Measurements from ENCODE around the gene GPC5. TPM values are rescaled to one million over a fixed set of nuclear protein-coding genes. Genes with fewer than 3 reads are reported as not detected.

GPC5 gene
- total and polyA plus RNA-seq, 3 experiments from 2014 or later: 0.08 to 0.39 (median 0.13) TPM

GRCh38 chr13:91698308-91698707, 299.9 kb downstream of the GPC5 start:
- CTCF ChIA-PET: no interaction called here
- no peak overlapping the region for H3K27ac ChIP-seq (ENCODE audit: low read depth, low read length)
- DNase-seq: no peak
- no peaks in the 10 kb centered on the region for H3K27me3 ChIP-seq (ENCODE audit: insufficient read depth, low read length, poor library complexity, severe bottlenecking)
- no peaks in the 10 kb centered on the region for H3K36me3 ChIP-seq (ENCODE audit: insufficient read depth, low read length)
- Mint-ChIP-seq H3K27me3 (no peaks in the 10 kb centered on the region), H3K4me3 (no peak overlapping the region), H3K36me3 (no peaks in the 10 kb centered on the region), H3K4me1 (no peaks in the 10 kb centered on the region), H3K27ac (no peak overlapping the region), H3K9me3 (peaks cover 0 to 3% (median 2%) of the 10 kb centered on the region in 5 donors)
- POLR2A ChIA-PET: no interaction called here
- H3K4me3 ChIP-seq (ENCODE audit: low read length): no peak overlapping the region
- no peaks in the 10 kb centered on the region for H3K4me1 ChIP-seq (ENCODE audit: insufficient read depth, low read length)
- no peaks in the 10 kb centered on the region for H3K9me3 ChIP-seq (ENCODE audit: low read length)

- POLR2A ChIA-PET: no interaction called here
- H3K27ac ChIP-seq (ENCODE audit: low read depth, low read length): no peak overlapping the region
- CTCF ChIA-PET: no interaction called here
Measured at GRCh38 chr13:91698767-91699166, 300.3 kb downstream of the GPC5 start.

GRCh38 chr13:91699863-91700262, 301.4 kb downstream of the GPC5 start:
- H3K9me3 ChIP-seq (ENCODE audit: low read length): no peaks in the 10 kb centered on the region
- no peaks in the 10 kb centered on the region for H3K27me3 ChIP-seq (ENCODE audit: insufficient read depth, low read length, poor library complexity, severe bottlenecking)
- H3K4me3 ChIP-seq (ENCODE audit: low read length): no peak overlapping the region
- no peak for DNase-seq
- Mint-ChIP-seq H3K27me3 (no peaks in the 10 kb centered on the region), H3K9me3 (peaks cover 0 to 5% (median 3%) of the 10 kb centered on the region in 5 donors), H3K4me3 (no peak overlapping the region), H3K27ac (no peak overlapping the region), H3K36me3 (no peaks in the 10 kb centered on the region), H3K4me1 (no peaks in the 10 kb centered on the region)
- ChIA-PET CTCF (no interaction called here), POLR2A (no interaction called here)
- no peak overlapping the region for H3K27ac ChIP-seq (ENCODE audit: low read depth, low read length)
- H3K36me3 ChIP-seq (ENCODE audit: insufficient read depth, low read length): no peaks in the 10 kb centered on the region
- H3K4me1 ChIP-seq (ENCODE audit: insufficient read depth, low read length): no peaks in the 10 kb centered on the region

More at GRCh38 chr13:91698767-91699166, 300.3 kb downstream of the GPC5 start:
- Mint-ChIP-seq H3K9me3 (peaks cover 0 to 5% (median 3%) of the 10 kb centered on the region in 5 donors), H3K36me3 (no peaks in the 10 kb centered on the region), H3K4me1 (no peaks in the 10 kb centered on the region), H3K4me3 (no peak overlapping the region), H3K27ac (no peak overlapping the region), H3K27me3 (no peaks in the 10 kb centered on the region)
- Histone ChIP-seq H3K4me1 (ENCODE audit: insufficient read depth, low read length) (no peaks in the 10 kb centered on the region), H3K9me3 (ENCODE audit: low read length) (no peaks in the 10 kb centered on the region), H3K4me3 (ENCODE audit: low read length) (no peak overlapping the region), H3K27me3 (ENCODE audit: insufficient read depth, low read length, poor library complexity, severe bottlenecking) (no peaks in the 10 kb centered on the region), H3K36me3 (ENCODE audit: insufficient read depth, low read length) (no peaks in the 10 kb centered on the region)
- DNase-seq: no peak

- ChIA-PET CTCF (no interaction called here), POLR2A (no interaction called here)
- no peak overlapping the region for H3K4me3 Mint-ChIP-seq
- no peak overlapping the region for H3K27ac Mint-ChIP-seq
- no peak overlapping the region for H3K27ac ChIP-seq (ENCODE audit: low read depth, low read length)
- H3K9me3 Mint-ChIP-seq: peaks cover 3 to 5% (median 3%) of the 10 kb centered on the region in 5 donors
- no peak overlapping the region for H3K4me3 ChIP-seq (ENCODE audit: low read length)
- no peaks in the 10 kb centered on the region for H3K27me3 ChIP-seq (ENCODE audit: insufficient read depth, low read length, poor library complexity, severe bottlenecking)
- no peaks in the 10 kb centered on the region for H3K4me1 ChIP-seq (ENCODE audit: insufficient read depth, low read length)
- no peaks in the 10 kb centered on the region for H3K27me3 Mint-ChIP-seq
- H3K9me3 ChIP-seq (ENCODE audit: low read length): no peaks in the 10 kb centered on the region
- H3K36me3 ChIP-seq (ENCODE audit: insufficient read depth, low read length): no peaks in the 10 kb centered on the region
- no peak for DNase-seq
- no peaks in the 10 kb centered on the region for H3K4me1 Mint-ChIP-seq
- no peaks in the 10 kb centered on the region for H3K36me3 Mint-ChIP-seq
Measured at GRCh38 chr13:91701975-91702374, 303.6 kb downstream of the GPC5 start.

GRCh38 chr13:91702411-91702810, 304.0 kb downstream of the GPC5 start:
- no peaks in the 10 kb centered on the region for H3K27me3 ChIP-seq (ENCODE audit: insufficient read depth, low read length, poor library complexity, severe bottlenecking)
- POLR2A ChIA-PET: no interaction called here
- H3K4me3 Mint-ChIP-seq: no peak overlapping the region
- no peak overlapping the region for H3K4me3 ChIP-seq (ENCODE audit: low read length)
- no peaks in the 10 kb centered on the region for H3K36me3 ChIP-seq (ENCODE audit: insufficient read depth, low read length)
- no peaks in the 10 kb centered on the region for H3K4me1 Mint-ChIP-seq
- peaks cover 3 to 5% (median 3%) of the 10 kb centered on the region in 5 donors for H3K9me3 Mint-ChIP-seq
- CTCF ChIA-PET: no interaction called here
- no peaks in the 10 kb centered on the region for H3K9me3 ChIP-seq (ENCODE audit: low read length)
- no peak overlapping the region for H3K27ac Mint-ChIP-seq
- no peaks in the 10 kb centered on the region for H3K4me1 ChIP-seq (ENCODE audit: insufficient read depth, low read length)
- DNase-seq: no peak
- H3K27me3 Mint-ChIP-seq: no peaks in the 10 kb centered on the region
- H3K36me3 Mint-ChIP-seq: no peaks in the 10 kb centered on the region
- no peak overlapping the region for H3K27ac ChIP-seq (ENCODE audit: low read depth, low read length)

- no peak for DNase-seq
- Histone ChIP-seq H3K27me3 (ENCODE audit: insufficient read depth, low read length, poor library complexity, severe bottlenecking) (no peaks in the 10 kb centered on the region), H3K4me3 (ENCODE audit: low read length) (no peak overlapping the region), H3K4me1 (ENCODE audit: insufficient read depth, low read length) (no peaks in the 10 kb centered on the region), H3K9me3 (ENCODE audit: low read length) (no peaks in the 10 kb centered on the region), H3K27ac (ENCODE audit: low read depth, low read length) (no peak overlapping the region), H3K36me3 (ENCODE audit: insufficient read depth, low read length) (no peaks in the 10 kb centered on the region)
- ChIA-PET POLR2A (no interaction called here), CTCF (no interaction called here)
- Mint-ChIP-seq H3K27me3 (no peaks in the 10 kb centered on the region), H3K9me3 (peaks cover 3 to 5% (median 3%) of the 10 kb centered on the region in 5 donors), H3K4me3 (no peak overlapping the region), H3K4me1 (no peaks in the 10 kb centered on the region), H3K27ac (no peak overlapping the region), H3K36me3 (no peaks in the 10 kb centered on the region)
Measured at GRCh38 chr13:91704398-91704797, 306.0 kb downstream of the GPC5 start.

GRCh38 chr13:91708558-91708957, 310.1 kb downstream of the GPC5 start:
- H3K9me3 Mint-ChIP-seq: peaks cover 0 to 3% (median 3%) of the 10 kb centered on the region in 5 donors
- Histone ChIP-seq H3K9me3 (ENCODE audit: low read length) (no peaks in the 10 kb centered on the region), H3K27ac (ENCODE audit: low read depth, low read length) (no peak overlapping the region), H3K4me3 (ENCODE audit: low read length) (no peak overlapping the region), H3K36me3 (ENCODE audit: insufficient read depth, low read length) (no peaks in the 10 kb centered on the region), H3K27me3 (ENCODE audit: insufficient read depth, low read length, poor library complexity, severe bottlenecking) (no peaks in the 10 kb centered on the region), H3K4me1 (ENCODE audit: insufficient read depth, low read length) (no peaks in the 10 kb centered on the region)
- no peaks in the 10 kb centered on the region for H3K36me3 Mint-ChIP-seq
- no peaks in the 10 kb centered on the region for H3K4me1 Mint-ChIP-seq
- no peaks in the 10 kb centered on the region for H3K27me3 Mint-ChIP-seq
- no peak overlapping the region for H3K27ac Mint-ChIP-seq
- no peak for DNase-seq
- H3K4me3 Mint-ChIP-seq: no peak overlapping the region
- CTCF ChIA-PET: interaction anchor here (1.2 kb wide), 1 partner anchor 15 kb away, joined by 4 read pairs; no protein-coding TSS in a partner anchor
- POLR2A ChIA-PET: no interaction called here

- no peaks in the 10 kb centered on the region for H3K36me3 ChIP-seq (ENCODE audit: insufficient read depth, low read length)
- no peaks in the 10 kb centered on the region for H3K9me3 ChIP-seq (ENCODE audit: low read length)
- Mint-ChIP-seq H3K27ac (no peak overlapping the region), H3K27me3 (no peaks in the 10 kb centered on the region), H3K9me3 (peaks cover 0 to 3% (median 3%) of the 10 kb centered on the region in 5 donors), H3K4me3 (no peak overlapping the region), H3K4me1 (no peaks in the 10 kb centered on the region), H3K36me3 (no peaks in the 10 kb centered on the region)
- H3K27me3 ChIP-seq (ENCODE audit: insufficient read depth, low read length, poor library complexity, severe bottlenecking): no peaks in the 10 kb centered on the region
- no peak overlapping the region for H3K4me3 ChIP-seq (ENCODE audit: low read length)
- ChIA-PET POLR2A (no interaction called here), CTCF (interaction anchor here (1.2 kb wide), 1 partner anchor 14 kb away, joined by 4 read pairs; no protein-coding TSS in a partner anchor)
- no peak overlapping the region for H3K27ac ChIP-seq (ENCODE audit: low read depth, low read length)
- no peaks in the 10 kb centered on the region for H3K4me1 ChIP-seq (ENCODE audit: insufficient read depth, low read length)
- DNase-seq: no peak
Measured at GRCh38 chr13:91709180-91709579, 310.8 kb downstream of the GPC5 start.

- CTCF ChIA-PET: no interaction called here
Measured at GRCh38 chr13:91710733-91711132, 312.3 kb downstream of the GPC5 start.

More at GRCh38 chr13:91710733-91711132, 312.3 kb downstream of the GPC5 start:
- Histone ChIP-seq H3K27me3 (ENCODE audit: insufficient read depth, low read length, poor library complexity, severe bottlenecking) (no peaks in the 10 kb centered on the region), H3K4me1 (ENCODE audit: insufficient read depth, low read length) (no peaks in the 10 kb centered on the region), H3K4me3 (ENCODE audit: low read length) (no peak overlapping the region), H3K36me3 (ENCODE audit: insufficient read depth, low read length) (no peaks in the 10 kb centered on the region), H3K27ac (ENCODE audit: low read depth, low read length) (no peak overlapping the region), H3K9me3 (ENCODE audit: low read length) (no peaks in the 10 kb centered on the region)
- no peaks in the 10 kb centered on the region for H3K4me1 Mint-ChIP-seq
- H3K9me3 Mint-ChIP-seq: peaks cover 0 to 3% (median 0%) of the 10 kb centered on the region in 5 donors
- H3K27me3 Mint-ChIP-seq: no peaks in the 10 kb centered on the region
- H3K4me3 Mint-ChIP-seq: no peak overlapping the region
- POLR2A ChIA-PET: no interaction called here
- H3K27ac Mint-ChIP-seq: no peak overlapping the region
- DNase-seq: no peak
- no peaks in the 10 kb centered on the region for H3K36me3 Mint-ChIP-seq
